Gastroesophageal sphincter (tissue), 3 donors: ENCODE measurements around the gene PCARE.

Source experiments
- POLR2A ChIP-seq, 2 donors: fragments of 450-650 bp; IDR thresholded peaks; one replicate each; pipeline ENCODE4 v1.6.1; 2017; ENCODE audit warnings: antibody characterized with exemption in 2 of 2, mild to moderate bottlenecking in 2 of 2, moderate library complexity in 1 of 2
- POLR2AphosphoS5 ChIP-seq: sonication (generic); formaldehyde crosslinking; IDR thresholded peaks from one replicate; pipeline ENCODE4 v1.6.1; 2017; ENCODE audit warnings: antibody characterized with exemption
- TF ChIP-seq, protein P1 (sequence below), 4 experiments: fragments of 200-600 bp in 2 of 4; fragments of 450-650 bp in 2 of 4; sonication (generic) in 1 of 4; IDR thresholded peaks; one replicate each; pipeline ENCODE4 v1.5.1; 2017 to 2019; ENCODE audit warnings: antibody characterized with exemption in 4 of 4, mild to moderate bottlenecking in 2 of 4, moderate library complexity in 2 of 4

DNA sequence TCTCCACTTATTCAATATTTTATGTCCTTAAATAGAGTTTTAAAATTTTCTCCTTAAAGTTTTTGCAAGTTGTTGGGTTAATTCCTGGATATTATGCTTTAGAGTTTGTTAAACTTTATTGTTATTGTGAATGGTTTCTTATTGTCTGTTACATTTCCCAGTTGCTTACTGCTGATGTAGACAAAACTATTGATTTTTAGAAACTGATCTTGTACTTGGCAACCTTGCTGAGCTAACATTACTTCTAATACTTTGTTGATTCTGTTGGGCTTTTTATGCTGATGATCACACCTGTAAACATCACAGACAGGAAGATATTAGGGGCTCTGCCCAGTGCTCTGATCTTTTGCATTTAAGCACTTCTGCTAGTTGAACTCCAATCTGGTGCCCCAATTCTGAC is 38.1 kb upstream of the PCARE start:
- TF ChIP-seq POLR2A (IDR thresholded peaks at IDR 0.05) (no peak), POLR2AphosphoS5 (no peak)
- TF ChIP-seq, protein P1, sequence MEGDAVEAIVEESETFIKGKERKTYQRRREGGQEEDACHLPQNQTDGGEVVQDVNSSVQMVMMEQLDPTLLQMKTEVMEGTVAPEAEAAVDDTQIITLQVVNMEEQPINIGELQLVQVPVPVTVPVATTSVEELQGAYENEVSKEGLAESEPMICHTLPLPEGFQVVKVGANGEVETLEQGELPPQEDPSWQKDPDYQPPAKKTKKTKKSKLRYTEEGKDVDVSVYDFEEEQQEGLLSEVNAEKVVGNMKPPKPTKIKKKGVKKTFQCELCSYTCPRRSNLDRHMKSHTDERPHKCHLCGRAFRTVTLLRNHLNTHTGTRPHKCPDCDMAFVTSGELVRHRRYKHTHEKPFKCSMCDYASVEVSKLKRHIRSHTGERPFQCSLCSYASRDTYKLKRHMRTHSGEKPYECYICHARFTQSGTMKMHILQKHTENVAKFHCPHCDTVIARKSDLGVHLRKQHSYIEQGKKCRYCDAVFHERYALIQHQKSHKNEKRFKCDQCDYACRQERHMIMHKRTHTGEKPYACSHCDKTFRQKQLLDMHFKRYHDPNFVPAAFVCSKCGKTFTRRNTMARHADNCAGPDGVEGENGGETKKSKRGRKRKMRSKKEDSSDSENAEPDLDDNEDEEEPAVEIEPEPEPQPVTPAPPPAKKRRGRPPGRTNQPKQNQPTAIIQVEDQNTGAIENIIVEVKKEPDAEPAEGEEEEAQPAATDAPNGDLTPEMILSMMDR (IDR thresholded peaks at IDR 0.05) = no peak
